Panc1 (cell line): ENCODE results near the gene DCBLD1. TPM values are rescaled to one million over a fixed set of nuclear protein-coding genes. Genes with fewer than 3 reads are reported as not detected.

Source experiments
- ATAC-seq: fragments of 200-7000 bp; cut with Tn5 transposase; 2 replicates; pipeline ENCODE4 v1.9.1; 2020; ENCODE audit warnings: mild to moderate bottlenecking, moderate library complexity
- BruUV-seq: library from RNA; stranded (reverse); fragments of 400-500 nt; replicated peaks from 2 replicates; lab custom pipeline; 2021; lab: Mats Ljungman, UMichigan
- CTCF ChIA-PET: fragments of 300-600 bp; sonication (Branson Sonifier 250); formaldehyde crosslinking; loops from one replicate; lab custom pipeline; 2022; ENCODE audit warnings: antibody characterized with exemption; lab: Charles Lee
- POLR2A ChIA-PET: fragments of 300-600 bp; sonication (Branson Sonifier 250); formaldehyde crosslinking; loops from one replicate; lab custom pipeline; 2022; ENCODE audit warnings: antibody characterized with exemption; lab: Charles Lee
- DNase-seq: peaks from one replicate; pipeline ENCODE4 v3.0.0-alpha.2; 2010; ENCODE audit warnings: low read depth, low spot score
- H3K27ac ChIP-seq: 2 replicates; pipeline ENCODE4 v1.5.1; 2011; ENCODE audit warnings: mild to moderate bottlenecking, low read length, inconsistent platforms
- H3K27me3 ChIP-seq: fragments of 200-500 bp; sonication (Bioruptor generic); 2 replicates; pipeline ENCODE4 v1.6.0; 2014; ENCODE audit warnings: low read length, inconsistent platforms; ENCODE audit not compliant: control insufficient read depth, insufficient read depth
- H3K36me3 ChIP-seq: fragments of 200-500 bp; sonication (Bioruptor generic); 2 replicates; pipeline ENCODE4 v1.5.1; 2014; ENCODE audit warnings: inconsistent platforms, mild to moderate bottlenecking, low read length, moderate library complexity; ENCODE audit not compliant: control insufficient read depth, insufficient read depth
- H3K4me1 ChIP-seq: 2 replicates; pipeline ENCODE4 v1.5.1; 2011; ENCODE audit warnings: inconsistent platforms, mild to moderate bottlenecking, low read length, moderate library complexity; ENCODE audit not compliant: control insufficient read depth, insufficient read depth
- H3K4me3 ChIP-seq, 2 experiments: 2 replicates each; pipeline ENCODE4 v1.5.1; 2011 to 2012; ENCODE audit warnings: low read depth in 2 of 2, low read length in 2 of 2, mild to moderate bottlenecking in 2 of 2, inconsistent platforms in 1 of 2, moderate library complexity in 1 of 2
- H3K9me3 ChIP-seq: fragments of 200-500 bp; sonication (Bioruptor generic); 2 replicates; pipeline ENCODE4 v1.5.1; 2014; ENCODE audit warnings: low read depth, mild to moderate bottlenecking, inconsistent platforms, low read length, moderate library complexity; ENCODE audit not compliant: control insufficient read depth, insufficient read depth
- CTCF ChIP-seq: fragments of 450-650 bp; IDR thresholded peaks from 2 replicates; pipeline ENCODE4 v1.5.1; 2017; ENCODE audit warnings: mild to moderate bottlenecking
- POLR2AphosphoS5 ChIP-seq: IDR thresholded peaks from 2 replicates; pipeline ENCODE4 v1.6.1; 2012; ENCODE audit warnings: mild to moderate bottlenecking, low read depth, low read length, moderate library complexity
- REST ChIP-seq, 2 experiments: IDR thresholded peaks; 2 replicates each; pipeline ENCODE4 v1.6.1; 2011 to 2012; ENCODE audit warnings: low read depth in 2 of 2, control low read depth in 1 of 2, low read length in 1 of 2, mild to moderate bottlenecking in 1 of 2, moderate library complexity in 1 of 2; ENCODE audit not compliant: insufficient read depth in 1 of 2
- SIN3A ChIP-seq: IDR thresholded peaks from 2 replicates; pipeline ENCODE4 v1.6.1; 2012; ENCODE audit warnings: low read depth, mild to moderate bottlenecking, low read length, moderate library complexity, borderline replicate concordance; ENCODE audit not compliant: insufficient read depth
- TCF7L2 ChIP-seq: IDR thresholded peaks from 2 replicates; pipeline ENCODE4 v1.6.1; 2011; ENCODE audit warnings: mild to moderate bottlenecking, low read depth, low read length, inconsistent platforms
- in situ Hi-C: cut with HindIII; loops from 2 replicates; pipeline ENCODE4 v1.10.0; 2016; ENCODE audit warnings: low sequenced_read_pairs, low pct_unique_long_range_greater_than_20kb
- intact Hi-C: fragments of 100-400 bp; cut with micrococcal nuclease; formaldehyde crosslinking; loops from one replicate; pipeline ENCODE4 v1.10.0; 2022; ENCODE audit not compliant: unreplicated experiment
- total RNA-seq: library from RNA; stranded (reverse); gene quantifications from one replicate; pipeline ENCODE4 v1.2.1, GENCODE V29; 2021; ENCODE audit not compliant: unreplicated experiment

The DCBLD1 gene
- total RNA-seq, 1 experiment from 2014 or later: 29.0 TPM

- Histone ChIP-seq H3K9me3 (no peaks in the 10 kb centered on the region), H3K4me3 (no peak overlapping the region), H3K4me1 (no peaks in the 10 kb centered on the region), H3K27ac (no peak overlapping the region), H3K36me3 (peaks cover 55% of the 10 kb centered on the region), H3K27me3 (no peaks in the 10 kb centered on the region)
- intact Hi-C loops (no loop called here), in situ Hi-C loops (no loop called here)
- no peak for DNase-seq
- ATAC-seq: no peak
- no peak for TF ChIP-seq SIN3A
- TF ChIP-seq POLR2AphosphoS5: no peak
- TF ChIP-seq TCF7L2: no peak
- TF ChIP-seq CTCF: no peak
- no peak for TF ChIP-seq REST (IDR thresholded peaks at IDR 0.05; ENCODE audit: insufficient read depth in 1 of 2, low read depth in 2 of 2, low read length in 1 of 2)
- CTCF ChIA-PET: no interaction called here
- POLR2A ChIA-PET: no interaction called here
- no TSS peak for BruUV-seq
These were observed 82.2 kb downstream of the DCBLD1 start for GRCh38 chr6:117564681-117565080.

GRCh38 chr6:117568247-117568646 lies 85.8 kb downstream of the DCBLD1 start:
- no TSS peak for BruUV-seq
- in situ Hi-C loops (no loop called here), intact Hi-C loops (no loop called here)
- Histone ChIP-seq H3K27ac (no peak overlapping the region), H3K9me3 (no peaks in the 10 kb centered on the region), H3K36me3 (peaks cover 52% of the 10 kb centered on the region), H3K27me3 (no peaks in the 10 kb centered on the region), H3K4me1 (no peaks in the 10 kb centered on the region), H3K4me3 (no peak overlapping the region)
- TF ChIP-seq TCF7L2 (no peak), SIN3A (no peak), POLR2AphosphoS5 (no peak), CTCF (no peak), REST (IDR thresholded peaks at IDR 0.05; ENCODE audit: insufficient read depth in 1 of 2, low read depth in 2 of 2, low read length in 1 of 2) (no peak)
- no peak for ATAC-seq
- CTCF ChIA-PET: no interaction called here
- POLR2A ChIA-PET: interaction anchor here (0.6 to 0.7 kb wide), 2 partner anchors 10 to 85 kb away, joined by 3 to 10 read pairs; no protein-coding TSS in a partner anchor
- DNase-seq: no peak
